Stomach (tissue), 4 donors: ENCODE results near the gene UXS1.

Experiments
- CTCF ChIP-seq, 7 experiments: fragments of 450-650 bp in 4 of 7; fragments of 200-600 bp in 3 of 7; sonication (generic) in 3 of 7; IDR thresholded peaks; one replicate each; pipeline ENCODE4 v1.5.1; 2016 to 2019; ENCODE audit warnings: antibody characterized with exemption in 7 of 7, control low read depth in 2 of 7, mild to moderate bottlenecking in 1 of 7
- POLR2AphosphoS5 ChIP-seq, 3 donors: sonication (generic); formaldehyde crosslinking; IDR thresholded peaks; one replicate each; pipeline ENCODE4 v1.6.1; 2016; ENCODE audit warnings: antibody characterized with exemption in 3 of 3

GRCh38 chr2:106109675-106110424 is 84.3 kb downstream of the UXS1 start:
- TF ChIP-seq POLR2AphosphoS5 (IDR thresholded peaks at IDR 0.05): no peak
- no peak for TF ChIP-seq CTCF (IDR thresholded peaks at IDR 0.05)
